ENCODE measurements around the gene ZFYVE27. TPM values are rescaled to one million over a fixed set of nuclear protein-coding genes. Genes with fewer than 3 reads are reported as not detected.

ZFYVE27 gene
- total RNA-seq, 2 donors from 2014 or later, result 14.8 to 32.6 TPM

- Histone ChIP-seq H3K4me3 (no peak overlapping the region), H3K9me3 (no peaks in the 10 kb centered on the region), H3K36me3 (replicated peaks in 1 of 2; ENCODE audit: insufficient read depth in 1 of 2, low read depth in 2 of 2) (no peaks in the 10 kb centered on the region), H3K27me3 (no peaks in the 10 kb centered on the region), H3K27ac (peak overlapping the region; percentile 82 to 96 (median 94)), H3K4me1 (peaks cover 16% of the 10 kb centered on the region)
- DNase-seq, result no peak
- 64% methylated on average over 13 of the region's 13 CpGs for WGBS, 2 donors
- peak; percentile 23 for ATAC-seq
- TF ChIP-seq POLR2A (IDR thresholded peaks at IDR 0.05) (no peak), CTCF (IDR thresholded peaks at IDR 0.05) (no peak)
- intact Hi-C loops (cut with DNase I), result no loop called here
These were observed 476 bp upstream of the ZFYVE27 start for GRCh38 chr10:97736403-97736901.

GRCh38 chr10:97737770-97738265 is 890 bp downstream of the ZFYVE27 start:
- DNase-seq (no peak), ATAC-seq (no peak)
- H3K9me3 ChIP-seq, result no peaks in the 10 kb centered on the region
- WGBS, 2 donors, result 30 to 31% methylated on average over 14 of the region's 14 CpGs
- no peaks in the 10 kb centered on the region for H3K27me3 ChIP-seq
- intact Hi-C loops (cut with DNase I), result no loop called here
- peaks cover 18% of the 10 kb centered on the region for H3K4me1 ChIP-seq
- peak overlapping the region; percentile 74 to 79 for H3K4me3 ChIP-seq
- H3K36me3 ChIP-seq (replicated peaks in 1 of 2; ENCODE audit: insufficient read depth in 1 of 2, low read depth in 2 of 2), result no peaks in the 10 kb centered on the region
- TF ChIP-seq POLR2A (IDR thresholded peaks at IDR 0.05), result no peak
- no peak for TF ChIP-seq CTCF (IDR thresholded peaks at IDR 0.05)
- peak overlapping the region in 3 of 4 donors; percentile 82 to 95 (median 92) for H3K27ac ChIP-seq

- no peaks in the 10 kb centered on the region for H3K27me3 ChIP-seq
- TF ChIP-seq POLR2A (IDR thresholded peaks at IDR 0.05), result no peak
- no peak for TF ChIP-seq CTCF (IDR thresholded peaks at IDR 0.05)
- H3K9me3 ChIP-seq, result no peaks in the 10 kb centered on the region
- no peak overlapping the region for H3K27ac ChIP-seq
- DNase-seq (no peak), ATAC-seq (no peak)
- 79 to 91% methylated on average over 2 to 4 of the region's 4 CpGs for WGBS, 2 donors
- no peaks in the 10 kb centered on the region for H3K36me3 ChIP-seq (replicated peaks in 1 of 2; ENCODE audit: insufficient read depth in 1 of 2, low read depth in 2 of 2)
- intact Hi-C loops (cut with DNase I), result no loop called here
- H3K4me3 ChIP-seq, result no peak overlapping the region
- H3K4me1 ChIP-seq, result peaks cover 26% of the 10 kb centered on the region
These were observed 1.7 kb downstream of the ZFYVE27 start for GRCh38 chr10:97738616-97739015.

- no peak for DNase-seq
- no peaks in the 10 kb centered on the region for H3K27me3 ChIP-seq
- H3K27ac ChIP-seq, result no peak overlapping the region
- intact Hi-C loops (cut with DNase I), result no loop called here
- TF ChIP-seq POLR2A (IDR thresholded peaks at IDR 0.05) (no peak), CTCF (IDR thresholded peaks at IDR 0.05) (no peak)
- H3K4me1 ChIP-seq, result peaks cover 28% of the 10 kb centered on the region
- peaks cover 0 to 6% of the 10 kb centered on the region in 2 donors for H3K36me3 ChIP-seq (replicated peaks in 1 of 2; ENCODE audit: insufficient read depth in 1 of 2, low read depth in 2 of 2)
- no peak overlapping the region for H3K4me3 ChIP-seq
- no peak for ATAC-seq
- 85 to 88% methylated on average over 2 of the region's 2 CpGs for WGBS, 2 donors
- H3K9me3 ChIP-seq, result no peaks in the 10 kb centered on the region
These were observed 3.7 kb downstream of the ZFYVE27 start for GRCh38 chr10:97740613-97741012.

All from body of pancreas (tissue), 4 donors.